ENCODE data around the gene PTEN.

Gene PTEN

GRCh38 chr10:87952612-87953011 lies 89.2 kb downstream of the PTEN start:
- no peak for TF ChIP-seq CTCF (IDR thresholded peaks at IDR 0.05)

GRCh38 chr10:87956055-87956454 lies 92.6 kb downstream of the PTEN start:
- TF ChIP-seq CTCF (IDR thresholded peaks at IDR 0.05): no peak

- no peak for TF ChIP-seq CTCF (IDR thresholded peaks at IDR 0.05)
These were observed 94.3 kb downstream of the PTEN start for GRCh38 chr10:87957702-87958101.

- TF ChIP-seq CTCF (IDR thresholded peaks at IDR 0.05): no peak
These were observed 96.8 kb downstream of the PTEN start for GRCh38 chr10:87960230-87960629.

- TF ChIP-seq CTCF (IDR thresholded peaks at IDR 0.05): no peak
These were observed 97.9 kb downstream of the PTEN start for GRCh38 chr10:87961314-87961713.

- no peak for TF ChIP-seq CTCF (IDR thresholded peaks at IDR 0.05)
These were observed 103.0 kb downstream of the PTEN start for GRCh38 chr10:87966459-87966858.

GRCh38 chr10:87973635-87974034 lies 110.2 kb downstream of the PTEN start:
- no peak for TF ChIP-seq CTCF (IDR thresholded peaks at IDR 0.05)

- TF ChIP-seq CTCF (IDR thresholded peaks at IDR 0.05): no peak
These were observed 110.7 kb downstream of the PTEN start for GRCh38 chr10:87974130-87974529.

Data from LNCAP (cell line).